ENCODE data around the gene STRBP.

GRCh38 chr9:123080444-123080843, 187.9 kb downstream of the STRBP start:
- TF ChIP-seq CTCF (IDR thresholded peaks at IDR 0.05) = no peak
- TF ChIP-seq POLR2A (IDR thresholded peaks at IDR 0.05) = no peak
- no peak for TF ChIP-seq EP300 (IDR thresholded peaks at IDR 0.05)
